ENCODE data around the gene ADAR.

- no peak for TF ChIP-seq CTCF (IDR thresholded peaks at IDR 0.05)
- no peak for TF ChIP-seq POLR2A (IDR thresholded peaks at IDR 0.05)
Observed at GRCh38 chr1:154581766-154582165, 26.2 kb downstream of the ADAR start.

Data from adrenal gland (tissue), 5 donors.